GM18511 (cell line): ENCODE results near the gene ARHGEF10L.

Experiments used
- ATAC-seq: cut with Tn5 transposase; IDR thresholded peaks from one replicate; pipeline ENCODE4 v1.9.1; 2021; ENCODE audit warnings: mild to moderate bottlenecking, moderate library complexity; ENCODE audit not compliant: unreplicated experiment

The ARHGEF10L gene

GRCh38 chr1:17672226-17672625, 132.7 kb downstream of the ARHGEF10L start:
- no peak for ATAC-seq

DNA sequence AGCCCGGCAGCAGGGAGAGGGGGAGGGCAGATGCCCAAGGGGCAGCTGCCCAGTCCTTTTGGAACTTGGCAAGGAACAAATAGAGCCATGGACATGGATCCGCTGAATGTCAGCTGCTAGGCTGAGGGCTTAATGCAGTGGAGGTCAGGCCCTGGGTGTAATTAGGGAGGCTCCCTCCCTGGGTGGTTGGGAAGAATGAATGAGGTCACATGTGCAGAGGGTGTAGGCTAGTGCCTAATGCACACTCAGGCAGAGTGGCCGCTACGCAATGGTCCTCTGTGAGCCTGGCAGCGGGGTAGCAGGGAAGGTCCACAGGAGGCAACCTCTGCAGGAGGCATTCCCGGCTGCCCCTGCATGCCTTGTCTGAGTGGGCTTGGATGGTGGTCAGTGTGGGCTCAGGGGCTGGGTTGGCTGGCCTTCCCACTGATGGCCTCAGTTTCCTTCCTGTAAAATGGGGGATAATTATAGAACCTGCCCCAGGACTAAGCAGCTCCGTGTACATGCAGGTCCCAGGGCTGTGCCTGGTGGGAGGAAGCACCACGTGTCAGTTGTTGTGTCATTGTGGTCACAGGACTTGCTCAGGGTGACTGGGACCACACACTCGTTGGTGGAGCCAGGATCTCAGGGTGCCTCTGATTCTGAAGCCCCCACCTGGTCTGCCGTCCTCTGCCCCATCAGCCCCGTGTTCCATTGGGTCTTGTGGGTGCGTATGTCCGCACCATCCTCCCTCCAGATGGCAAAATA, 134.0 kb downstream of the ARHGEF10L start:
- ATAC-seq, result no peak

- no peak for ATAC-seq
Measured at GRCh38 chr1:17674726-17675500, 135.4 kb downstream of the ARHGEF10L start.

GRCh38 chr1:17675744-17676143, 136.2 kb downstream of the ARHGEF10L start:
- ATAC-seq, result no peak

GRCh38 chr1:17676387-17677060, 137.0 kb downstream of the ARHGEF10L start:
- no peak for ATAC-seq

DNA sequence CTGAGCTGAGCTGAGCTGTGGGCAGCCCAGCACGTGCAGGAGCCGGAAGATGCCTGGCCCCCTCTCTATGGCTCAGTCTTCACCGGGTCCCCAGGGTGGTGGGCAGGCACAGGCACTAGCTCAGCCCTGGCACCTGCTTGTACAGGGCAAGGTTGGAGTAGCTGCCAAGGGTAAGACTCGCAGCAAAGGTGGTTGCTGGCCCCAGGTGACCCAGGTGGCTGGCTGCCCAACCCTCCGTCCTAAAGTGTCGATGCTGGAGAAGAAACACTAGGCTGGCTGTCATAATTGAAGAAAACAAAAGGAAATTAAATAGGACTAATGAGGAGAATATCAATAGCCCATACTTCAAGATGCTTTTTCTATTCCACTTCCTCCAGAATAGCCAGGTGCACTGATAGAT, 138.5 kb downstream of the ARHGEF10L start:
- ATAC-seq, result no peak

- ATAC-seq, result no peak
Measured at GRCh38 chr1:17679856-17680255, 140.4 kb downstream of the ARHGEF10L start.

GRCh38 chr1:17680308-17680707, 140.8 kb downstream of the ARHGEF10L start:
- ATAC-seq, result no peak

DNA sequence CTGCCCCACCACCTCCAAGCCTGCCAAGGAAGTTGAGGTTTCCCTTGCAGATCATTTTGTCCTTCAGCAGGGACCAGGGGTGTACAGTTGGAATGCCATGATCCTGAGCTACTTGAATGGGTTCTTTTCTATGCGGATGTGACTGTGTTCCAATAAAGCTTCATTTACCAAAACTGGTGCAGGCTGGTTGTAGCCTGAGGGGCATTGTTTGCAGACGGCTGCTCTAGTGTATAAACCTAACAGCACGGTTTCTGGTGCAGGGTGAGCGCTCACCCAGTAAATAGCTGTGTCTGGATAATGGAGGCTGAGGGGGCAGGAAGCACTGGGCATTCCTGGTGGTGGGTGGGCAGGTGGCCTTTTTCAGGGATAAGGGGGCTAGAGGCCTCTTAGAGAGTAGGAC, 142.9 kb downstream of the ARHGEF10L start:
- ATAC-seq, result no peak

GRCh38 chr1:17683598-17683997, 144.1 kb downstream of the ARHGEF10L start:
- no peak for ATAC-seq

- ATAC-seq, result no peak
Measured at GRCh38 chr1:17684810-17685209, 145.3 kb downstream of the ARHGEF10L start.

GRCh38 chr1:17686258-17686657, 146.8 kb downstream of the ARHGEF10L start:
- ATAC-seq, result no peak

DNA sequence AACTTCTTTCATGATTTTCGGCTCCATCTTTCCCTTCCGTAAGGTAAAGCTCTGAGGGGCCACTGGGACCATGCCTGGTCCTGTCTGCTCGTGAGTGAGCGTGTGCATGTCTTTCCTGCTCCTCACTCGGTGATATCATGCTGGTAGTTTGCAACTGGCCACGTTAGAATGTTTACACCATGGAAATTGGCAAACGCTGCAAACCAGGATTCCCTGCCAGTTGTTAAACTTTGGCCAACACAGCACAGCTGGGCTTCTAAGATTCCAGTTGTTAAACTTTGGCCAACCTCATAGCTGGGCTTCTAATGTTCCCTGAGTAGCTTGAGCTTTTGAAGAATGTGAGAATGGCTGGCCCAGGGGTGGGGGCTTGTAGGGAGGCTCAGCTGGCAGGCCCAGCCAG, 147.6 kb downstream of the ARHGEF10L start:
- no peak for ATAC-seq

GRCh38 chr1:17688217-17688810, 148.8 kb downstream of the ARHGEF10L start:
- ATAC-seq, result no peak

DNA sequence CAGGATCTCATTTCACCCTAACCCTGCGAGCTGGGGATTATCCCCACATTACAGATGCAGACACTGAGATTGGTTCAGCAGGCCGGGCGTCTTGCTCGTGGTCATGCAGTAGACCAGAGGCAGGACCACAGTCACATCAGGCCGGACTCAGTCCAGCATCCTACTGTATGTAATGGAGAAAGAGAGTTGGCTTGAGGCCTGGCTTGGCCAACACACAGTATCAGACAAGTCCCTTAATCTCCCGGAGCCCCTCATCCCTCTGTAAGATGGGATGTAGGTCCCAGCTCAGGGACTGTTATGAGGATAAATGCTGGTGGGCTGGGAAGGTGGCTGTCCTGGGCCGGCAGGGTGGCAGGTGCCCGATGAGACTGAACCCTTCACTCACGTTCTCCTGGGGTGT, 149.5 kb downstream of the ARHGEF10L start:
- ATAC-seq, result no peak

- ATAC-seq, result no peak
Measured at GRCh38 chr1:17690906-17691634, 151.6 kb downstream of the ARHGEF10L start.

DNA sequence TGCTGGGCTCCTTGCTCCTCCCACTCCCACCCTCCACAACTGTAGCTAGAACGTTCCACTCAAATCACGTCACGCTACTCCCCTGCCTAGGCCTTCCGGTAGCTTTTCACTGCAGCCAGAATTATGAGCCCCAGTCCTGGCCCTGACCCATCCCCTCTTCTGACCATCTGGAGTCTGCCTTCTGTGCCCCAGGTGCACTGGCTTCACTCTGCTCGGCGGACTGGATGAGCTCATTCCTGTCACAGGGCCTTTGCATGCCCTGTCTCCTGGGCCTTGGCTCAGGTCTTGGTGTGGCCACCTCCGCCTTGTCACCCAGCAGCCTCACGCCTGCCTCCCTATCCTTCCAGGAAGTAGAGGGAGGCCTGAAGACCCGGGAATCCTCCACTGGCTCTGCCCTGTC, 153.1 kb downstream of the ARHGEF10L start:
- ATAC-seq, result no peak

- no peak for ATAC-seq
Measured at GRCh38 chr1:17696417-17697301, 157.2 kb downstream of the ARHGEF10L start.

DNA sequence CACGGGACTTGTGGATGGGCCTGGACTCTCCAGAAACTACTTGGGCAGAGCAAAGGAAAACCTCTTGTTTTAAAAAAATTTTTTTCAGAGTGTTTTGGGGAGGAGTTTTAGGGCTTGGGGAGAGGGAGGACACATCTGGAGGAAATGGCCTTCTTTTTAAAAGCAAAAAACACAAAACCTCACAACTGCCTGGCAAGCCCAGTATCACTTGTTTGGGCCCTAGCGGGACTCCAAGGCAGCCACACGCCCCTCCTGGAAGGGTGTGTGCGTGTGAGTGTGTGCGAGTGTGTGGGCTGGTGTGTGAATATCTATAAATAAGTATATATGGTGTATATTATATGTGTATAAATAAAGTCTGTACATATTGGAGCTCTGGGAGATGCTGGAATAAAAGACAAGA, 158.0 kb downstream of the ARHGEF10L start:
- ATAC-seq, result no peak

DNA sequence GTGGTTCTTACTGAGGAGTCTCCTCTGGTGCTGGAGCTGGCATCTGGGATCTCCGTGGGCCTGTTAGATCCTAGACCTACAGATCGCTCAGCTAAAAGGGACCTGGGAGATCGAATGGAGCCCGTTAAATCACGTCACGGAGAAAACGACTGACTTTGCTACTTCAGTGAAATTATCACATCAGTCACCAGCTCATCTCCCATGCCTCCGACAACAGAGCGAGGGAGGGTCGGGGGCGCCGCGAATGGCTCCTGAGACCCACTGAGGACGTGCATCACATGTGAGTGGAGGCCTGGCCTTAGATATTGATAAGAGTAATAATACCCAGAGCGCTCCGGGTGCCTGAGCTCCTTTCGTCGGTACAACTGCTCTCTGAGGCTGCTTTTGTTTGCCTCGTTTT, 160.1 kb downstream of the ARHGEF10L start:
- ATAC-seq, result no peak
